Activated T-cell treated with anti-CD3 and anti-CD28 coated beads, Interleukin-2, amount 50 U/mL, for 48 hours (primary cell): Measurements from ENCODE around the gene VAMP5.
"Not testable (repeated sequence)": the region's sequence is repeated elsewhere in the genome, so short reads cannot be mapped to it uniquely, and the experiment has no call there.

ENCODE experiments used
- DNase-seq, 2 experiments: peaks; one replicate each; pipeline ENCODE4 v3.0.0-alpha.2; 2020

Gene VAMP5

GRCh38 chr2:85602476-85603234, 18.4 kb downstream of the VAMP5 start, which contains the start of gene TMEM150A:
Gene TMEM150A (minus strand): TSS chr2:85602698. CDS start chr2:85601948, 750 bp downstream.
- DNase-seq, result peak; percentile 92 to 93

GRCh38 chr2:85604133-85604444, 19.9 kb downstream of the VAMP5 start:
- DNase-seq, result not testable (repeated sequence)

GRCh38 chr2:85604568-85605339, 20.5 kb downstream of the VAMP5 start:
- DNase-seq, result no peak

- DNase-seq, result no peak
Measured at GRCh38 chr2:85605406-85606115, 21.3 kb downstream of the VAMP5 start.

GRCh38 chr2:85606116-85606455, 21.9 kb downstream of the VAMP5 start:
- no peak for DNase-seq

- no peak for DNase-seq
Measured at GRCh38 chr2:85607268-85608215, 23.3 kb downstream of the VAMP5 start.

- DNase-seq, result no peak
Measured at GRCh38 chr2:85611217-85611704, 27.0 kb downstream of the VAMP5 start.

GRCh38 chr2:85611705-85612587, 27.7 kb downstream of the VAMP5 start, which contains the start of gene C2orf68:
Gene C2orf68 (minus strand): TSS chr2:85612066. CDS start chr2:85611984, 82 bp downstream.
- peak; percentile 91 to 93 for DNase-seq

- DNase-seq, result no peak
Measured at GRCh38 chr2:85613717-85614515, 29.7 kb downstream of the VAMP5 start.

- not testable (repeated sequence) for DNase-seq
Measured at GRCh38 chr2:85614757-85615156, 30.5 kb downstream of the VAMP5 start.

GRCh38 chr2:85615413-85615728, 31.1 kb downstream of the VAMP5 start:
- DNase-seq, result no peak

GRCh38 chr2:85617723-85618122, 33.5 kb downstream of the VAMP5 start:
- not testable (repeated sequence) for DNase-seq

GRCh38 chr2:85619617-85620016, 35.4 kb downstream of the VAMP5 start:
- no peak for DNase-seq

- no peak for DNase-seq
Measured at GRCh38 chr2:85621338-85621737, 37.1 kb downstream of the VAMP5 start.

- no peak for DNase-seq
Measured at GRCh38 chr2:85623991-85624390, 39.8 kb downstream of the VAMP5 start.

GRCh38 chr2:85628658-85629057, 44.4 kb downstream of the VAMP5 start:
- no peak for DNase-seq

GRCh38 chr2:85631316-85631715, 47.1 kb downstream of the VAMP5 start:
- no peak for DNase-seq

- DNase-seq, result no peak
Measured at GRCh38 chr2:85635011-85635410, 50.8 kb downstream of the VAMP5 start.

- DNase-seq, result no peak
Measured at GRCh38 chr2:85635636-85636035, 51.4 kb downstream of the VAMP5 start.

- peak in 1 of 2 experiments; percentile 31 for DNase-seq
Measured at GRCh38 chr2:85642725-85643124, 58.5 kb downstream of the VAMP5 start.
